GM19324 (cell line): ENCODE data around the gene IFIH1.

Experiments
- ATAC-seq: cut with Tn5 transposase; IDR thresholded peaks from one replicate; pipeline ENCODE4 v1.9.1; 2021; ENCODE audit warnings: mild to moderate bottlenecking, moderate library complexity; ENCODE audit not compliant: unreplicated experiment, low FRiP score

The IFIH1 gene

DNA sequence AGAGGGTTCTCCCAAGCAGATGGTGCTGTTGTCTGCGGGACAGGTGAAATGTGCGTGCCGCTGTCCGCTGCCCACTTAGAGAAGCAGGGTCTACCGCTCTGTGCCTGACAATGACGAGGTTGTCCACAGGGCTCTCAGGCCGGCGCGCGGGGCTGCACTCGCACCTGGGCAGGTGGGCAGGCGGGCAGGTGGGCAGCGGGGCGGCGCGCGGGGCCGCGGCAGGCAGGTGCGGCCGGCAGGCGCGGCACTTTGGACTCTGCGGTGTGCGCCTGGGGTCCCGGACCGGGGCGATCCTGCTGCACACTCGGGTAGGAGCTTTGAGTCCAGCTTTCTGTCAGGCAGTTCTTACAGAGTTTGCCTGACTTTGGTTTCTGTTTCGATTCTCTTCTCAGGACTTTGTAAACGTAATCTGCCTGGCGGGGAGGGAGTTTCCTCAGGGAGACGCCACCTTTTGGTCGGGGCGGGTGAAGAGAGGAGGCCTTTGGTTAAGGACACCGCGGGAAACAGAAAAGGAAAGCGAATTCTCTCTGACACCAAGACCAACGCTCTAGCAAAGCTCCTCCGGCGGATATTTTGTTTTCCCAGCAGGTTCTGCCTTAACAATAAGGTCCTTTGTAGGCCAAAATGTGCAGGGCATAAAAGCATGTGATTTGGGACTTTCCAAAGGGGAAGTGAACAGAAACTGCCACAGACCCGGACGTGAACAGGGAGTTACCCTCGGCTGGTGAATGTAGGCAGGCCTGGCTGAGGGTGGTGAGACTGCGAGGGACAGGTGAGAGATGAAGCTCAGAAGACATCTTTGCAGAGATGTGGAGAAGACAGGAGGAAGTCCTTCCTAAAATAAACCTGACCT lies at the start of gene IFIH1:
Gene IFIH1, minus strand, starts transcription at position 357 of the 853 bp plus-strand sequence. CDS start 377 bp downstream, outside the sequence.
- ATAC-seq: peak; percentile 84

DNA sequence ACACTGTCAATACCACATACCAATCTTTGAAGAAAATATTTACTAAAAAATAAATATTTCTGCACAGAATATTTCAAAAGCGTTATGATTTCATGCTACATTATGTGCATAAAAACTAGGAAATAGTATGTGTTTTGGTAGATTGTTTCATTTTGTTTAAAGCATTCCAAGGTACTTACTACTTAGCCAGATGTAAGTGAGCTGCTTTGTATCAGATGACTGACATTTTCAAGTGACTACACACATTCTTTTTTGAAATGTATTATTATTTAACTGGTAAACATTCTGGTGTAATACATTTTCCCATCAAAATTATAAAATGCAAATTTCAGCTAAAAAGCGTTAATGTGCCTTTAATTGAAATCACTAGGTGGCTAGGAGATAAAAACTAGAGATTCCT lies 46.9 kb upstream of the IFIH1 start:
- ATAC-seq: no peak

DNA sequence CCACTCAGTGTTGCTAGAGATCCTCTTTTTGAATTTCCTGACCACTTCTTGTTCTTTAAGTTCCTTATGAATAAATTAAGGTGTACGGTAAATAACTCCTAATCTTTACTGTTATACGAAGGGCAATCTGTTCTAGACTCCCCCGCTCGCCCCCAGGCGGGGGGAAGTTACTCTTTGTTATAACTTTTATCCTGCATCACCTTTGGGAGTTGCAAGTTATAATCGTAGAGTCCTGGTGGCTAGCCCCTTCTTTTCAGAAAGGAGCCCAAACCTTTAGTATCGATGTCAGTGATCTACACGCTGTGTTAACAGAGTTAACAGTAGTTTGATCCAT lies 26.1 kb upstream of the IFIH1 start:
- no peak for ATAC-seq

DNA sequence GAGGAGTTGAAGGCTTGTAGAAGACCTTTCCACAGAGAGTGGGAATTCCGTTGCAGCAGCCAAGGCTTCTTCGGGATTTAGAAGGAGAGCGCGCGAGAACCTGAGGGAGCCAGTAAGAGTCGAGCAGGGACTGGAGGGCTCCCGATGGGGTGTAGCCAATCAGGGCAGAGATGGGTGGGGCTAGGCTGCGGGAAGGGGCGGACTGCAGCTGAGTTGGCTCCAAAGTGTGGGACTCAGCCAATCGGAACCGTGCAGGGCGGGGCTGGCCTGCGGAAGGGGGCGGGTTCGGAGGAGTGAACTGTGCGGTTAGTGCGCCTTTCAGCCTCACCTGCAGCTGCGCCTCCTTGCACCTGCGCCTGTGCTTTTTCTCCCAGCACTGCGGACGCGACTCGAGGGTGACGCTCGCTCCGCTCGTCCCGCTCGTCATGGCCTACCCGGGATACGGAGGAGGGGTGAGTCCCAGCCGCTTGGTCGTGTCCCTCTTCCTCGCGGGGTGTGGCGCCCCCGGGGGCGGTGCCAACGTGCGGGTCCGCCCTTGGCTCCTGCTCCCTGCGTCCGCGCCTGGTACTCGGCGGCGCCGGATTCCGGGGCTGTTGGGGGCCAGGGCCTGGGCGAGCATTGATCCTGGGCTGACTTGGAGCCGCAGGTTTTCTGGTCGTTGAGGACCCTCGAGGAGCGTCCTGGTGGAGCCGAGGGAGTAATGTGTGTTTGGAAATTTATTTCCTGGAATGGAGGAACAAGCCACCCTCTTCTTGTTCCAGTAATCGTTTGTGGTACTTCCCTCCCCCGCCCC lies 25.5 kb upstream of the IFIH1 start, which contains the start of gene GCA:
Gene GCA, plus strand, starts transcription at position 309 of the 793 bp plus-strand sequence. Its CDS starts 117 bp downstream, at position 426.
- ATAC-seq: peak; percentile 100

DNA sequence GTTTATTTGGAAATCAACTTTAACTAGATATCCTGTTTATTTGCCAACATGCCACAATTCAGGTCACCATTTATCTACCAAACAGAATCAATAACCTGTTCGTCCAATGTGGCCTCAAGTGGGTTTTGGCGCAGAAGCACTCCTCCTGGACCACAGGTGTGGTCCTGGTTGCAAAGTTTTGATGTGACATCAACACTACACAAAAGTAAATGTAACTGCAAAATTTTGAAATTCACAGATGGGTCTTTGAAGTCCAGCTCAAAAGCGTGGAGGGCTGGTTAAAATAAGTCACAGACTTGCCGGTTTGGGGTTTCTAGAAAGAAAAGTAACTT lies 25.0 kb upstream of the IFIH1 start:
- peak; percentile 0 for ATAC-seq

DNA sequence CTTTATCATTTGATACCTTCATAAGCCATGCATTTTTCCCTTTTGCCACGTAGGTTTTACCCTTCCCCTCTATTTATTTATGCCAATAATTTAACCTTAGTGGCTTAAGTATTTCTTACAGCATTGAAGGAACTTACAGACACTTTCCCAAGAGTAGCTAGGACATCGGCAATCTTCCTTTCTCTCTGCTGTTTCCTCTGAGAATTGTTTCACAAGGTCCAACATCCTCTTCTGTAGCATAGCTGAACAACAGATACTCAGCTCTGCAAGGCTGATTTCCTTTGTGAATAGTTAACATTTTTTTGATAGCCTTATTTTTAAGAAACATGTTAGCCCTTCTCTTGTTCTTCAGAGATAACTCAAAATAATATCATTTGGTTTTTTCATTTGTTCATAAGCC lies 24.4 kb upstream of the IFIH1 start:
- no peak for ATAC-seq

DNA sequence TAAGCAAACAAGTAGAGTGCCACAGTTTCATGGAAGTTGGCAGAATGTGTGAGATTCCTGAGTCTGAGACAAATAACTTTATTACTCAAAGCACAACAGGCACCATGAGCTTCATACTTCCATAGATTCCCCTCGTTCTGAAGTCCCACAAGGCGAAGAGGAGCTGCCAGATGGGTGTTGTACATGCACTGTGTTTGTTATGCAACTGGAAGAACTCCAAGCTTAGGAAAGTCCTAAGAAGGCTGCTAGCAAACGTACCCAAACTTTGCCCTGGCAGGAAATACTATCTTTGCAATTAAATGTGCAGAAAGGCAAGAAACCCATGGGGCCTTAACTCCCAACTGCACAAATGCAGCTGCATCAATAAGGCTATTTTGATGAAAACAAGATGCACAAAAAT lies 23.8 kb upstream of the IFIH1 start:
- ATAC-seq: no peak

DNA sequence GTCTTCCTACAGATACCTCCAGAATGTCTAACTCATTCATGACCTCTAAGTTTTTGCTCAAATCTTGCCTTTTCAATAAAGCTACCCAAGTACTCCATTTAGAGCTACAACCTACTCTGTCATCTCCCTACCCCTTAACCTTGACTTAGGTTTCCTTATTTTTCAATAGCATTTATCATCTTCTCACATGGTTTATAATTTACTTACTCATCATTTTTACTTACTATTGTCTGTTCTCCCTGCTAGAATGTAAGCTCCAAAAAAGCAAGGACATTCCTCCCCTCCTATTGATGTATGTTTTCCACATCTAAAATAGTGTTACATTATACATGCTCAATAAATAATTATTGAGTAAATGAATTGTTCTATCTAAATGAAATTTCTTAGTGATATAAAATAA lies 22.3 kb upstream of the IFIH1 start:
- ATAC-seq: no peak

DNA sequence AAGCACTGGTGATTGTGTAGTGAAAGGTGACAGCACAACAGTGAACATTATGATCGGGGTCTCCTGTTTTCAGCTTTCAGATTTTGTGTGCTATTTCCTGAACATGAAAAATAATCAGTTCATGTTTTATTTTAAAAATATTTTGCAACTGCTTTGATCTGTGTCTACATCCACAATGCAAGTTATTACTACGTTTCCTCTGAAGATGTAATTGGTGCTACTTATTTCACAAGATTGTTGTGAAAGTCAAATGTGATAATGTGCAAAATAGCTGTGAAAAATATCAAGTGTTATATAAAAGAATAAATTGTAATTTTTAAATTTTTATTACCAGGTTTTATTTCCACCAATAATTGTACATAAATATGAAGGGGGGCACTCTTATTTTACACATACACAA lies 19.4 kb upstream of the IFIH1 start:
- no peak for ATAC-seq

DNA sequence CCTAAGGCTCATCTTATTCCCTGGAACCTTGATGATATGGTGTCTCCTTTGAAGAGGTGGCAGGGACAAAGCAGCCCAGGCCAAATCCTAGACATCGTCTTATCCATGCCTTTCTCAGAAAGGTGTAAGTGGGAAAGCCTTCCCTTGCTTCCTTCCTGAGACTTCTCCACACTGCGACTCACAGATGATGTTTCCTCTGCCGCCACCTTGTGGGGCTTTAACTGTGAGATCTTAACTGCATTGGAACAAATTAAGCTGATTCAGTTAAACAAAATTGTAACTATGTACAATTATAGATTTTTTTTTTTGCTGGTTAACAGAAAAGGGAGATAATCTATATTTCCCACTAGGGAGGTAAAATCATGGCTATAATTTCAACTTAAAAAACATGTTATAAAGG lies 15.5 kb upstream of the IFIH1 start:
- ATAC-seq: no peak

DNA sequence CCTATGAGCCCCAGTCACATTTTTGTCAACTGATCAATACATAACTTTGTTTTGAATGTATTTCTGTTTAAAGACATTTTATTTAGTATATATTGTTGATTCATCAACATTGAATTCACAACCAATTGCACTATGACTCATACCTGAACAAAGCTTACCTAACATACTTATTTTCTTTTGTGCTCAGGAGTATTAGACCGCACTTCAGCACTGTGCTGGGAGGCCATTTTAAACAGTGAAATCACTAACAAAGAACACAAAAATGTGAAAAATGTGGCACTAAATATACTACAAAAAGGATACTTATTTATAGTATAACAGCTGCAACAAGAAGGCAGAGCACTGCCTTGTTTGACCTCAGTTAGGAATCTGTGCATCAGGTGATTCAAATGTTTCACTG lies 12.4 kb upstream of the IFIH1 start:
- no peak for ATAC-seq

DNA sequence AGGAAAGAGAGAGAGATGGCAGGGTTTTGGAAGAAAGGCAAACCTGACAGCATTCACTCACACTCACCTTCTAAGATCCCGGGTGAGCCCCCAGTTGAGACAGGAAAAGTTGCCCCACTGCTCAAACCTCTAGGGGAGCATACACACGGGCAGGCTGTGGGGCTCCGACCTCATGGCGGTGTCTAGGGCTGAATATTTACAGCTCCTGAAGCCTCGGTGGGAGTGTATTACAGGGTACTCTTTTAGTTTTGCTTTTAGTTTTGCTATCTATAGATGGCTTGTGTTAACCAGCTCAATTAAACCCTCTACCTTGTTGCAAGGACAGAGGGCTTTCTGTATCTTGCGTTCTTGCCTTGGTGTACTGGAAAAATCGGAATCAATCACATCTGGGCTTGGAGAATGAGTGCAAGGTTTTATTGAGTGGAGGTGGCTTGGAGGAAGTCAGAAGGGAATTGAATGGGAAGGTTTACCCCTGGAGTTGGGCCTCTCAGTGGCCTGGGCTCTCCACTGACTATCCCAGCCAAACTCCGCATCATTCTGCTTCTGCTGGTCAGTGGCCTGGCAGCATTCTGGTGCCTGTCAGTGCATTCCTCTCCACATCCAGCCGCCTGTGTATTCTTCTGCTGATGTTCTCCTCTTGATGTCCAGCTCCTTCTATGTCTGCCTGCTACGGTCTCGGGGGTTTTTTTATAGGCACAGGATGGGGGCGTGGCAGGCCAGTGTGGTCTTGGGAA lies 10.1 kb upstream of the IFIH1 start:
- peak; percentile 99 for ATAC-seq

DNA sequence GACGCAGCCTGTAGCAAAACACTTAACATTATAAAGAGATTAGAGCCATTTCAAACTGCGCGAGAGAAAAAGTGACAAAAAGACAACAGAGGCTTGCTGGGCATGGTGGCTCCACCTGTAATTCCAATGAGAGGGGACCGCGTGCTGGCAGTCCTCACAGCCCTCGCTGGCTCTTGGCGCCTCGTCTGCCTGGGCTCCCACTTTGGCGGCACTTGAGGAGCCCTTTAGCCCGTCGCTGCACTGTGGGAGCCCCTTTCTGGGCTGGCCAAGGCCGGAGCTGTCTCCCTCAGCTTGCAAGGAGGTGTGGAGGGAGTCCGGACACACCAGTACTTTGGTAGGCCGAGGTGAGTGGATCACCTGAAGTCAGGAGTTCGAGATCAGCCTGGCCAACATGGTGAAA lies 9.3 kb upstream of the IFIH1 start:
- ATAC-seq: no peak

DNA sequence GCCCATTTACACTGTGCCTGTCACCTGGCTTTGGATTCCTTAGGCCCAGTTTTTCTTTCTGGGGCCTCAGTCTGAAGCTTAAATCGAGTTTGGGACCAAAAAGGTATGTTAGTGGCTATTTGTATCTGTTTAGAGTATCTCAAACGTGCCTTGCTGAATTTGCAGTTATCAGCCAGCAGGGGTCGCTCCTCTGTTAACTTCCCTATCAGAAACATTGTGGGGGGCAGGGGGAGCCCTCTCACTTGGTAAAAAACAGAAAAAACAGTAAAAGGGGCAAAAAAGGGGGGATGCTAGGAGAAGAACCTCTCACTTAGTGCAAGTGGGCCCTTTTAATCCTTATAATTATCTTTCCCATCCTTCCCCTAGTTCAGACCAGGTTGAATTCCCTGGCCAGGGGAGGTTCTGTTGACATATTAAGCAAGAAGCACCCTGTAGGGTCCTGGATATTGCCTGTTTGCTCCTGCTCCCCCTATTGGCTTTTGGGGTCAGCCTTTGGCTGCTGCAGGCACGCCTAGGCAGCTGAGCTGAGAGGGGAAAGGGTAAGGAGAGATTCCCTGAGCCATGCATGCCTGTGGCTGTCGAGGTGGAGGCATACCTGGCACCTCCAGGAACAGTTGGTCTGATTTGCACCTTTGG lies 8.8 kb upstream of the IFIH1 start:
- no peak for ATAC-seq

DNA sequence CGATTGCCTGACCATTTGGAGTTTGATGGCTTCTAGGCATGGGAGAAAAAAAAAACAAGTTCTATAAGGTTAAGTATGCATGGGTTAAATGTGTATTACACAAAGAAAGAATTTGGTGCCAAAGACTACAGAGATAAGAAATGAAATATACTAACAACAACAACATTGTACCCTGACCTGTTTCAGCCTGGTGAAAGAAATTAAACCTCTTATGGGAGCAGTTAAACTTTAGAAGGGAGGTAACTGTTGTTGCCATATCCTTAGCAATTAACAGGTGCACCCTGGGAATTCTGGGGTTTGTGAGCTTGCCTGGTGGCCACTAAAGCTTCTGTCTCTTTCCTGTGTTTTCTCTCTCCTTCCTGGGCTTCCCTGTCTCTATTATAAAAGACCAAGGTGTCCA lies 6.5 kb upstream of the IFIH1 start:
- no peak for ATAC-seq

DNA sequence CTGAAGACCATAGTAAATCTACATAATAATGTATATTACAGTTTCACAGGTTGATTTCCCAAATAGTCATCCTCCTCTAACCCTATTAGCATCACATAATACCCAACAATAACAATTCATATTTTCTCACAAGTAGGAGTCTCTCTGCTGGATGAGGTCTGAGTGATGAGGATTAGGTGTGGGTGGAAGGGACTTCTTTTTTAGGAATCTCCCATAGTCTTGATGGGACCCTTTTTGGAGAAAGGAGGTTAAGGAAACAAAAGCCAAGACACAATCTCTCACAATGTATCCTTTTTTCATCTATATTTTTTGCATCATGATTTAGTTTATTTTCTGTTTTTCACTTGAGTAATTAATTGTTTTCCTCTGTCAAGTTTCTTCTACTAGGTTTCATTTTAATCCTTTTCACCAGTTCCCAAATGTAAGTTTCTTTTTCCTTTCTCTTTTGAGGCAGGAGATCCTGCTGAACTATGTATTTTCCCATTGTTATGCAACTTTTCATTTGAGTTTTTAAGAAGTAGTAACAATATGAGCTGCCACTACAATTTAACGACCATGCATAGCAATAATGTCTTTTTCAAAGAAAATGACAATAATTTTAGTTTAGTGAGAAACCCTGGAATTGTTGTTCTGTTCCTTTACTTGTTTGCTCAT lies 2.5 kb upstream of the IFIH1 start:
- no peak for ATAC-seq

DNA sequence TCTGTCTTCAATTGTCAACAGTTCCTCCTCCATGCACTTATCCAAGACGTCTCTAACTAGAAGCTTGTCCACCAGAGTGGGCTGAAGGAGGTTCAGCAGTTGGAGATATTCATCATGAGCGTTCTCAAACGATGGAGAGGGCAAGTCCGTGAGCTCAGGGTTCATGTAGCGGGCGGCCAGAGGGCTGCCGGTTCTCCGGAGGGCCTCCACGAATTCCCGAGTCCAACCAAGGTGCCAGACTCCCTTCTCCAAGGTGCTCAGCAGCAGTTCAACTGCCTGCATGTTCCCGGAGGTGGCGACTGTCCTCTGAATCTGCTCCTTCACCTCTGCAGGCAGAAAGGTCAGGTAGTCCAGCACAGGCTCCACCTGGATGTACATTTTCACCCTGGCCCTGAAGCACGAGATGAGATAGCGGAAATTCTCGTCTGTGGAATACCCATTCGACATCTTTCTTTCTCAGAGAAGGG lies 590 bp downstream of the IFIH1 start:
- peak; percentile 7 for ATAC-seq

DNA sequence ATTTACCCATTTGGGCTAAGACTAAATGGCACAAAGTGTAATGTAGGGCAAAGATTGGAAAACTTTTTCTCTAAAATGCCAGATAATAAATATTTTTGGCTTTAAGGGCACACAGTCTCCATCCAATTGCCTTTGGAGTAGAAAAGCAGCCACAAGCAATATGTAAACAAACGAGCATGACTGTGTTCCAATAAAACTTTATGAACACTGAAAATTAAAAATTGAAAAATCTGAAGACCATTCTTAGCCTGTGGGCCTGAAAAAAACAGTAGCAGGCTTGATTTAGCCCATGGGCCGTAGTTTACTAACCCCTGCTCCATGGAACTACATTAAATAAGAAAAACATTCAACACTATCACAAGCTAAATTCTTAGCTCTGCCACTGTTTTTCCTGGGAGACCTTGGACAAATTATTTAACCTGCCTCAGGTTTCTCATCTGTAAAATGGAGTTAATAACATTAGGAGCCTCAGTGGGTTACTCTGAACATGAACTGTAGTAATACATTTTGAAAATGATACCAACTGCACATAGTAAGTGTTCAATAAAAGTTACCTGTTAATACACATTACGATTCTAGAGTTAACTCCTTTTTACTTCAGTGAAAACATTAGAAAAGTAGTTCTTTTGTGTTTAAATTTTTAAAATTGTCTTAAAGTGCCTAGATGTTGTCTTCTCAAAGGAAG lies 1.3 kb downstream of the IFIH1 start:
- ATAC-seq: no peak

DNA sequence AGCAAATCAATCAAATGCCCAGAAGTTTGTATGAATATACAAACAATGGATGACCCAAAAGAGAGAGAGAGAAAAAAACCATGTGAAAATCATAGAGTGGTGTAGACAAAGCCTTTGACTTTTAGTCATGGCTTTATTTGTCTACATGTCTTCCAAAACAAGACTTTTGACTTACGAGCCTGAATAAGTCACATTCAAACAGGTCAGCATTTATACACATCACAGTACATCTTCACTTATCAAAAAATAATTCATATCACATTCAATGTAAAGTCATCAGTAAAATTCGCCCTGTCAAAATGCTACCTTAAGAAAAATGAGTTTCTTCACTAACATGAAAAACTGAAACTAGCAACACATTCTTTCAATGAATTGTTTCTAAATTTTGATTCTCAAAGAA lies 1.9 kb downstream of the IFIH1 start:
- ATAC-seq: no peak

DNA sequence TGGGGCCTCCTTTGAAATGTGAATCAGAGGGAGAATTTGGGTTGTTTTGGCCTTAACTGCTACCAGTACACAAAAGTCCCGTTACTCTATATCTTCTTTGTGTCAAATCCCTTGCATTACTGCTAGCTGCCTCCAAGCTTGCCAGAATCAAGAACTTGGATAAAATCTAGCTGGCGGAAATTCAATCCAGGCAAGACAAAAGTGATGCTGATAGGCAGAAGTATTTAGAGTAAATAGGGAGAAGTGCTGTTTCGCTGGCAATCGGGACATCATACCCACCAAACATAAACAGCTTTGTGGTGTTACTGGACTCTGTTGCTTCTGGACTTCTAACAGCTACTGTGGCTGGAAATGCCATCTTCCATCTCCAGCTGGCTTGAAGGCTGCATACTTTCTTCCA lies 2.5 kb downstream of the IFIH1 start:
- no peak for ATAC-seq
